HG03439 (cell line): ENCODE results near the gene TSHZ3.

ENCODE experiments used
- ATAC-seq: cut with Tn5 transposase; IDR thresholded peaks from one replicate; pipeline ENCODE4 v1.9.1; 2021; ENCODE audit warnings: mild to moderate bottlenecking, moderate library complexity; ENCODE audit not compliant: unreplicated experiment

TSHZ3 gene

DNA sequence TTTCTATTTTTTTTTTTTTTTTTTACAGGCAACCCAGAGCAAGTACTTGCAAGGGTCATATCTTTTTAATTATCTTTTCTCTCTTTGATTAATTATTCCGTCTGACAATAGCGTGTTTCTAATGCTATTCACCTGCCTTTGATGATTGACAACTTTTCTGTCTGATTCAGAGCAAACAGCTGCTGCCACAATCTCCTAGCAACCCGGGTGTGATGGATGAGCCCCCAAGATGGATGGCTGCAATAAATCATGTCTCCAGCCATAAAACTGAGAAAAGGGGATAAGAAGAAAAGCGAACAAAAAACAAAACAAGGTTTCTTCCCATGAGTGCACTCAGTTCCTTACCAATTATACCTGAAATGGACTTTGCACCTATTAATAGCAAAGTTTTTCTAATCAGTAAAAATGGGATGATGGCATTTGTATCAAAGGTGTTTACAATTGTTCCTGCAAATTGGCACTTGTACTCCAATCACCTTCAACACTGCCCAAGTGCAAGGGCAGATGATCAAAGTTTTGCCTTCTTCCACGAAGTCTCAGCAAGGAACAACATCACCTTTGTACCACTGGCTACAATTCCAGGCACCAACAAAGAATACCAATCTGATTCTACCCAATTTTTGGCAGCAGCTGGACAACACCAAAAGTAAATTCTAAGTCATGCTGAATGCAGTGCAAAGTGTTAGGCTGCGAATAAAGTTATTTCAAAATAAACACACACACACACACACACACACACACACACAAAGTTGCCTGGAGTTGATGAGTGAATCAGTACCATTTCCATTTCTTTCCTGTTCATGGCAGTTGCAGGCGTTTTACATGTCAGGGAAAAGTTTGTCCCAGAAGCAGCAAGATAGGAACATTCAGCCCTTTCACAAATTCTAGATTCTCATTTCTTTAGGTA lies 12.0 kb downstream of the TSHZ3 start:
- ATAC-seq = no peak

DNA sequence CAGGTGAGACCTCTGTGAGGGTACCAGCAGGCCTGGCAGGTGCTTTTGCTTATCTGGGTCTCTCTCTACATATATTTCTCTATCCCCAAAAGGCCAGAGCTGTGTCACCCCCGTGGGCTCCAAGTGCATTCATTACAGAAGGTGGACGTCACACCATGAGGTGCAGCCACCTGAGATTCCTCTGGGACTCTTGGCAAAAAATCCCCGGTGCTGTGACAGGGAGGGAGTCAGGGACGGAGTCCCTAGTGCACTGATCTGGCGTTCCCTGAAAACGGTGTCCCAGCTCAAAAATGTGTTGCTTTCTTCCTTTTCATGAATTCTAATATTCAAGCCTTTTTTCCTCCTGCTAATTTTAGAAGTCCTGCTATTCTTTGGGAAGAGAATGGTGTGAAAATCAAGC lies 13.5 kb downstream of the TSHZ3 start:
- no peak for ATAC-seq

DNA sequence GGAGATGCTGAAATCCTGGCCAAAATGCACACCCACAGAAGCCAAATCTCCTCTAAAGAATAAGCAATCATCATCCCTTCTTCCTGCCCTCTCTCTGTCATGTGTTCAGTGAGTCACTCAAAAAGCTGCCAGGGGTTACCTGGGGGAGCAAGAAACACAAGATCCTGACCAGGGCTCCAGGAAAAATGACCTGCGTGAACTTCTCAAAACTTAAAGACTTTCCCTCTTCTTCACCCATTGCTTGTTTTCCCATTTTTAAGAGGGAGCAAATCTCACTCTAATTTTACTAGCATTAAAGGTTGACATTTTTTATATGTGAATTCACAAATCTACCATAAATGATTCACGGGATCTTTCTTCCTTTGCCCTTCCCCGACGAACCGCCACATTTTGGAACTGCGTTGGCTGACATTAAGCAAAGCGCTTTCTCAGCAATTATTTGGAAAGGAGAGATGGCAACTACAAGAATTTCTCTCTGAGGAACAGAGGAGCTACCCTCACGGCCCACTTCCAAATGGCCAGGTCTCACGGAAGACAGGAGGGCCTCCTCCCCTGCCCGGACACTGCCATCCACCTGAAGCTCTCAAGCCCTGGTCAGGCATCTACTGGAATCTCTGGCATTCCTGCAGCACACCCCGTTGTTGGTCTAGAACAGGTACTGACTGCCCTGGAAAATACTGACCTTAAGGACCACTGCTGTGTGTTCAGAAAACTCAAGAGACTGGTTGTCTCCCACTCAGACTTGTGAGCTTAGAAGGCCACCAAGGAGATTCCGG lies 14.2 kb downstream of the TSHZ3 start:
- ATAC-seq = no peak

DNA sequence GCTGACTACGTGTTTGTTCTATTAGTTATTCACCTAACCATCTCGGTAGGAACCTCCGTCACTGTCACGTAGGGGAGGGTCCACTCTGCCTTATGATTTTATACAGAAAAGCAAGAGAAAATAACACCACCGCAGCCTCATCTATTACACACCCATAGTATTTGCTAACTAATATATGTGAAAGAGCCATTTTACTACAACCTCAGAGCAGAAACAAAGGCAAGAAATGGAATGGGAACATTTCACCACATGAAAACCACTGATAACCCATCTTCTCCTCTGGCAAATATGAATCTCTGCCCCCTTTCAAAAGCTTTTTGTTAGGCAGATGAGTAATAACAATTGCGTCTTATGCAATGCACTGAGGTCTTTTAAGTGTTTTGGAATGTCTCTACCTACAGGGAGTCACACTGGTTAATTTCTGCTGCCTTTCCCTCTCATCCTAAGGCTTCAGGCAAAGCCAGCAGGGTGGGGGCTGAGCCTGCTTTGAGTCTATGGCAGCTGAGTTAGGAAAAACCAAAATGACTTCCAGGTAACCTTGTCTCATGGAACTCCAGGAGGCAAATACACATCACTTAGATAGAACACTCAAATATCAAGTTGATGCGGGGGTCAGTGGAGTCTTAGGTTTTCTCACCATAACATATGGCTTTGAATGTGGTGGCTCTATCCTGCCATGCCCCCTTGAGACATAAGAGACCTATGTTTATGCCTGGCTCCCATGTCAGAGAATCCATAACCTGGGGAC lies 15.0 kb downstream of the TSHZ3 start:
- ATAC-seq = no peak

DNA sequence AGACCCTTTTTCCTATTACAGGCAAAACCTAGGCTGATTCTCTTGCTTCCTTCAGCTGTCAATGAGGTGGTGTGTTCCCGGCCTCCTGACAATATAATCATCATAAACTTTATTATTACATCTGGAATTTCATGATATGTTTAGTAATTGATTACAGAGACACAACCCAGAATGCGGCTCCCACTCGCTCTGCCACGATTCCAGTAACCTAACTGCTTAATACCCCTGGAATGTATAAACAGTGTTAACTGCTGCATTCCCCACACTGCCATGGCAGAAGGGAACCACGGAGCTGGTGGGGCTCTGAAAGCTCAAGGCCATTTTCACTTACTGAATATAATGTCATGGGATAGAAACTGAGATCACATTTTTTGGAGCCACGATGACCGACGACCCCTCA lies 17.1 kb downstream of the TSHZ3 start:
- no peak for ATAC-seq

DNA sequence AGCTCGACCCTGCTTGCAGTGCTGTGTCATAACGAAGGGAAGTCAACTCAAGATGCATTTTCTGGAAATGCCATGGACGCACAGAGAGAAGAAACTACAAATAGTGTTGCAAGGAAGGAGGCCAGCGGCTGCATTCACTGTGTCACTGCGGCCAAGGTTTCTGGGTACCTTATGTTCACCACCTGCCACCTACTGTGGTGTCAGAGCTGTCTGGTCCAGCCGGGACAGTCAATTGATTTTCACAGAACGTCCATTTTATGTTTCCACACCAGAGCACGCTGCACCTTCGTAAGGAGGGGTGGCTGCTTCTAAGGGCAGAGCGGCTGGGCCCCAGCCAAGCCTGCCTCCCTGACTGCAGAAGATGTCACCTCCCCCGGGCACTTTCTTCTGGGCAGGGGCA lies 17.7 kb downstream of the TSHZ3 start:
- ATAC-seq = no peak

DNA sequence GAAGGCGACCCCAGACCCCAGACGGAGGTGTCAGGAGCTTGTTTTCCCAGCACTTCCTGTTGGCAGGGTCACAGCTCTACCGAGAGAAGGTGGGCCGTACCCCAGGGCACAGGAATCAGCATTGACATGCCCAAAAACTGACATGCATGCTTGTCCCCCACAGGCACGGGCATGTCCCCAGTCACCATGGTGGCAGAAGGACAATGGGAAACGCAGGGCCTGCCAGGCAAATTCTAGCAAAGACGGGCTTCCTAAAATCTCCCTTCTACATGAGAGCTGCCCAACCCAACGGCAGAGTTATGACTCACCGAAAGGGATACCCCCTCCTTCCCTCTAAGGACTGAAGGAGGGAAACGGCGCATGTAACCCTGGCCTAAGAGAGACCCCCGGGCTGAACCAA lies 18.5 kb downstream of the TSHZ3 start:
- ATAC-seq = no peak

DNA sequence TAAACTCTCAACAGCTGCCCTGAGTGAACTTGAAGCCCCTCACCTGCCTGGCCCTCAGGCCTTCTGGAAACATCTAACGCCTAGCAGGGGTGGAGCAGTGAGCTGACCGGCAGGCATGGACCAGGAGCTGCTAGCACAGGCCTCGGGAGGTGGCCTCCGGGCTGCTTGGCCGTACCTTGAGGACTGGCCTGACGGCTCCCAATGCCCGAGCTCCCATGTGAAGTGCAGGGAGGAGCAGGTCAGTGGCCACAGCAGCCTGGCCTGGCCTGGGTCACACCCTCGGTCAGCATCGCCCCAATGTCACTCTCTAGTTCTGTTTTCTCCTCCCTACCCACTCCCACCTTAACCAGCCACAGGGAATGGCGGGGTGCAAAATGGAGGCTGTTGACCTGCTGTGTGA lies 19.0 kb downstream of the TSHZ3 start:
- no peak for ATAC-seq

DNA sequence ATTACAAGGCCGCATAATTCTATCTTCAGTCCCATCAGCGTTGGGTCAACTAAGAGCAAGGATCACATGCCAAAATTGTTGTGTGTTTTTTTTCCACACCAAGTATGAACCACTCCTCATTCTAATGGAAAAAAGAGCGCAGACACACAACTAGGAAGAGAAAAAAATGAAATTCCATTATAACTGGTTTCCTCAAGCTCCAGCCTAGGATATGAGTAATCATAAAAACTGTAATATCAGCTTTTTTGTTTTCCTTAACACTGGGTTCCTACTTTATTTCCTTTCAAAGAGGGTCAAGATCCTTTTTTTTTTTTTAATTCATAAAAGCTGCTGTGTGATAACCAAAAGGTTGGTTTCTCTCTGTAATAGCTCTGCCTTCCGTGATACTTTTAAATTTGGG lies 19.4 kb downstream of the TSHZ3 start:
- ATAC-seq = no peak

DNA sequence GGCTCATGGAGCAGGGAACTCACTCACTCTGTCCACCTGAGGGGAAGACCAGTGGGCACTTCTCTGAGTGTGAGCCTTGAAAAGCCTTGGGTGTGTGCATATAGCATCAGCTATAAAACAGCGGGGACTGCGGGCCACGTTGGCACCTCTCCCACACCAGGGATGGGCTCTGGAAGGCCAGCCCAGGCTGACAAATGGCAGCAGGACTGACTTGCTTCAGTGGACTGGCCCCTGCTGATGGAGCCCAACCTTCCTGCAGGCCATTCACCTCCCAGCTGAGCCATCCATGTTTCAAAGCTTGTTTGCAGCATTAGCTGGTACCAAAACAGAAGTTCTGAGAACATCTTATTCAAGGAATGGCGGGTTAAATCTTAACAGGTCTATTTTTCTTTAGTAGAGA lies 21.0 kb downstream of the TSHZ3 start:
- ATAC-seq = no peak

DNA sequence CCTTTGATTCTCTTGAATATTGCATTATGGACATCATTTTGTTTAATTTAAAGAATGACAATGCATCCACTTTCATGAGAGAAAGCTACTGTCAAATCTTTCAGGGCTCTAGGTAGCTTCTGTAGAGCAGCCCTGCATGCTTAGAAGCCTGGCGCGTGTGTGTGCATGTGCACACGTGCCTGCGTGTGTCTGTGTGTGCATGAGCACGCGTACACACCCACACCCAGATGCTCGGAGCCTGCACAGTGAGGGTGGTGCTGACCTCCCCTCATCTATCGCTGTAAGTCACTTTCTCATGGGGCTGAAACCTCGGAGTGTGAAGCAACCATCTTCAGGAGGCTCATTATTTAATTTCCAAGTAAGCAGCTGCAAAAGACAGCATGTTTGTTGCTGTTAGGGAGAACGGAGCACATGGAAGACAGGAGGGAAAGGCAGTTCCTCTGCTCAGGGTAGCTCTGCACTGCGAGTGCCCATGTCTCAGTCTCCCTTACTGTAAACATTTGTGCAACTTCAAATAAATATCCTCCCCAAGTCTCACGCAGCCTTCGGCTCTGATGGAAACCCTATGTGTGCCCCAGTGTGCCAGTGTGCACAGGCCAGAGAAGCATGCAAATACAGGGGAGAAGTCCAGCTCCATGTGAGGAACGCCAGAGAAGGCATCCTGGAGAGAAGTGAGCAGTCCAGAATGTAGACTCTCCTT lies 22.8 kb downstream of the TSHZ3 start:
- ATAC-seq = no peak

DNA sequence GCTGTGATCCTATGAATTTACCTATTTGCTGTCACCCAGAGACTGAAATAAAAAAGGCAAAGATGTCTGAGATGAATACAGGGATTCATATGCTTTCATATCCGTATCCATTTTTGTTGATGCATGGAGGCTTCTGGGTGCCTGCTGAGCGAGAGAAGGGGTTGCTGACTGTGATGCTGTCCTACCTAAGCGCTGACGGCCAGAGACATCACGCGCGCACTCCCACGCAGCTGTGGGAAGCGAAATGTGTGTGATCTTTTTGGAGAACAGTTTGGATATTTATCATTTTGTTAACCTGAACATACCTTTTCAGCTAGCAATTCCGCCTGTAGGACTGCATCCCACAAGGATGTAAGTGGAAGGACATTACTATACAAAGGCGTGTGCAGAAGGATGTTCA lies 23.9 kb downstream of the TSHZ3 start:
- ATAC-seq = no peak

DNA sequence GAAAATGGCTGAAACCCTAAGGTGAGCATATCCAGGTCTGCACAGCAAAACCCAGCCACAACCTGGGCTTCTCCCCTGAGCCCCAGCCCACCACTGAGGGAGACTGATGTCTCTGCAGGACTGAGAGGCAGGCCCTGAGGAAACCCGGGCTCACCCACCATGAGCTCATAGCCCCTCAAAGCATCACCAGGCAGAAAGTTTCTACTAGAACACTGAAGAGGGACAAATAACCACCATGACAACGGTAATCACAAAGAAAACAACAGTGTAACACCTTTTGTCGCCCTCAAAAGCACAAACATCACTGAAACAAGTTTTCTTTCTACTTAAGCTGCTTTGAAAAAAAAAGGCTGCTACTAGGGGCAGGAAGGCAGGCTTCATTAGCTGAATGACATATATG lies 29.8 kb downstream of the TSHZ3 start:
- no peak for ATAC-seq

DNA sequence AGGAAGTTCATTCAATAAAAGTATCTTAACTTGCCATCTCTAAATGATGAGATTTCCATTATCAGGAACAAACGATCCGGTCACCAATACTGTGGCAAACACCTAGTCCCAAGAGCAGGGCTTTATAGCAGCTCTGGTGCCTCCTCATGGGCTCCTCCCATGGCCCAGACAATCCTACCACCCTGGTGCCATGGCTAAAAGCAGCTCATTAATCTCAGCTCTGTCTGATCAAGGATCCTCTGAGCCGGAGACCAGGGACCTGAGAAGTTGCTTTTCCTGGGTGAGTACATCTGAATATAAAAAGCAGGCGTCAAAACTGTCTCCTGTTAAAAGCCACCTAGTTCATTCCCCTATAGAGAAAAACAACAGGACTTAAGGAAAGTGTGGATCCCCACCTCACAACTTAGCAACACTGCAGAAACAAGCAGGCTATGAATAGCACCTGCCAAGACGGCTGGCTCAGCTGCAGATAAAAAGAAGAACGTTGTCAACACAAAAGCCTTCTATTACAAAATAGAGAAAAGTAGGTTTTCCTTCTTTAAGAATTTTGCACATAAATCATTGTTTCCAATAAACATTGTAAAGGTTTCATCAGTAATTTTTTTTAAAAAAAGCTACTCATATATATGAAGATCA lies 30.3 kb downstream of the TSHZ3 start:
- no peak for ATAC-seq

DNA sequence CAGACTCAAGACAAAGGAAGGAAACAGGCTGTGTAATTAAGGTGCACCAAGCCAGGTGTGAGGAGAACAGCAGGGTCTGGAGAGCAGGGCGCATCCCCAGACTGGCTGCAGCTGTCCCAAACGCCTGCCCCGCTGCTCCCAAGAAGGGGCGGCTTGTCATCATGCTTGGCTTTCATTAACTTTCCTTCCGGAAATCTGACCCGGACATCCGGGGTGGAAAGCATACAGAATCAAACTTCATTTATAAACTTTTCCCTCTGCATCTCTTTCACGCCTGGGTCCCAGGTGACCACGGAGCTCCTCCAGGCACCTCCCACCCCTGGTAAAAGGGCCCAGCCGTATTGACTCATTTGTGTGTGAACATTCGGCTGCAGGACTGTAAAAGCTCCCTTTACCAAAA lies 31.7 kb downstream of the TSHZ3 start:
- no peak for ATAC-seq

DNA sequence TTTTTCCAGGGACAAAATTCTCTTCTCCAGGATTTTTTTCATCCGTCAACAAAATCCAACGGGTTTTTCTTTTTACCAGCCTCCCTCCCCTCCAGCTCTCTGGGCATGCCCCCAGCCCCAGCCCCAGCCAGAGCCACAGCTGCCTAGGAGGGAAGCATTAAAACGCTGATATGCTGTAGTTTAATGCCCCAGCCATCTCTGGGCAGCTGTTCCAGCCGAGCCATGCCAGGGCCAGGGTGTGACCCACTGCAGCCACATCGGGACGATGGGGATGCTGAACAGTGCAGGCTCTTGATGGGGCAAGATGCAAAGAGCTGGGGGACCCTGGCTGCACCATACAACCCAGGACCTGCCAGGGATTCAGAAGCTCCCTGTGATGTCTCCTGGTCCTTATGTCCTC lies 32.1 kb downstream of the TSHZ3 start:
- ATAC-seq = no peak

DNA sequence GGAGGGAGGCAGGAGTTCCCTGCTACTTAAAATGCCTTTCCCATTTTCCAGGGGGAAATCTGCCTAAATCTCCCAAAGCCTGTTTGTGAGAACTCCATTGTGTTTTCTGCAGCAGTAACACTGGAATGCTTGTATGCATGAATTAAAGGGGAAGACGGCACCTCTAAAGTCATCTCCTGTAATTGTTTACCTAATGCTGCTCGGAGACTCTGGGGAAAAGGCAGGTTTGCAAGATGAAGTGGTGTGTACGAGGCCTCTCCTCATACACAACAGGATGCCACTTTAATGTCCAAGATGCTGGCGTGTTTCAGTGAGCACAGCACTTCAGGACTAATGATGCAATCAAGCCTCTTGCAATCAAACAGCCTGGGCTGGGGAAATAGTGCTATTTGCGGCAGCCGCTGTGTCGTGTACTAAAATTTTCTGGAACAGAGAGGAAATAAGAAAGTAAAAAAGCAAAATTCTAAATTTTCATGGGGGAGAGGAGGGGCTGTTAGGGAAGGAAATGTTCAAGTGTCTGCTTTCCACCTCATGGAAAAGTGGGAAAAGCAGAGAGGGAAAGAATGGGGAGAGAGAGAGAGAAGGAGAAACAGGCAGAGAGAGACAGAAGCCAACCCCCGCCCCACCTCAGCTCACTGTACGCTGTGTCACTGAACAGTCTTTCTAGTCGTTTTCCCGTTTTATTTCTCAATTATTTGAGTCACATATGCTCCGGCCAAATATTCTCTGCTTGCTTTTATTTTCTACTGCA lies 32.9 kb downstream of the TSHZ3 start:
- no peak for ATAC-seq

DNA sequence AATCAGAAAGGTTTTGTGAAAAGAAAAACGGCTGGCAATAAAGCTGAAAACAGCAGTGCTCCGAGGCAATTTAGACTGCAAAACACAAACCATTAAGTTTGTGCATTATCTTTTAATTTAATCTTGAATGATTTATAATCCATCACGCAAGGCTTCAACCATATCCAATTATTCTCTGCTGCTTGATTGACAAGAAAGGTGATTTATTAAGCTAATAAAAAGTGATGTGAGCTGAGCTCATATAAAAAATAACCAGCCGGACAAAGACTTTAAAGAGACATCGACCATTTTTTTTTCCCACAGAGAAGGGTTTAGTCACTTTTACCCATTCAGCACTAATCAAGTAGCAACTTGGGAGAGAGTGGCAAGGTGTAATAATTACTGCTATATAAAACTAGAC lies 33.6 kb downstream of the TSHZ3 start:
- ATAC-seq = no peak

DNA sequence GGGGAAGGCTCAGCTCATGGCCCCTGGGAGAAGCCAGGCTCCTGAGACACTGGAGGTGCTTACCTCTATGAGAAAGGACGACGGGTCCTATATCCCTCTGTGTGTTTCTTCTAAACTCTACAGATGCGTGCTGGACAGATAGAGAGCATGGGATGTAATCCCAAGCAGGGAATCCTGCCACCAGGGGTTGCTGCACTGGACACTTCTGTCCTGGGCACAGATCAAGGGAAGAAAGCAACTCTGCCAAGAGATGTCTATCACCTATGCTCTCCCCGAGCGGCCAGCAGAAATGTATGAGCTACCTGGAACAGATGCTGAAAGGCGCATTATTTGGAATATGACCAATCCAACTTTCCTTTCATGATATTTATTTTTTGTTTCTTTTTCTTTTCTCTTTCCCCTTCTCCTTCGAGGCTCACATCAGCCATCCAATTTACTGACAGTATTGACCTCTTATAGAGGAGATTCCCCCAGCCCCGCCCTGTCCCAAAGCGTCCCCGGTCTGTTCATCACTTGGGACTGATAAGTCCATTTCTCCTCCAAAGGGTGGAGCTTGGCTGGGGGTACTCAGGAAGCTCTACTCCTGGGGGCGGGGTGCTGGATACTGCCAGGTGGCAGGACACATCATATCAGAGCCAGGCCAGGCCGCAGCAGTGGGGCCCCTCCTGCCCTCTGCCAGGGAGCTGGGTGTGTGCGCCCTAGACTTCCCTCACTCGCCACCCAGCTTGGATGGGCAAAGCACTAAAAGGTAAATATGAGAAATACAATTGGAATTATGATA lies 34.2 kb downstream of the TSHZ3 start:
- no peak for ATAC-seq
